Measurements from ENCODE around the gene GLRX5. TPM values are rescaled to one million over a fixed set of nuclear protein-coding genes. Genes with fewer than 3 reads are reported as not detected.

Gene GLRX5
- total RNA-seq, 3 donors from 2014 or later (not counting 1 experiment from before 2014, with no cell fraction given): 16.7 to 26.0 (median 23.4) TPM

DNA sequence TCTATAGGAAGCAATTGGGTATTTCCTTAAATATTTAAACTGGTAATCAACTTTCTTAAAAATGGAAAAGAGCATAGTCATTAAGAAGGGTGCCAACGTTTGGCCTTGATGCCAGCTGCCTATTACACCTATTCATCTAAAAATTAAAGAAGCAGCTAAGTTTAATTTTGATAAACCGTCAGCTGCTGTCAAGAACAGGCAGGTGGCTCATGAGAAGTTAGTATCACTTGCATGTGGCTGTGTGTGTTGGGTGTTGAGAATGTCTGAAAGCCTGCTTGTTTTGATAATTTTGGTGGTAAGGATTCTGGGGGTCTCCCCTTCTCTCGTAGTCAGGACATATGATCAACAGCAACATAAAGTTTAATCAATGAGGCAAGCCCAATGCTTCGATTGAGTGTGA lies 6.5 kb downstream of the GLRX5 start:
- Histone ChIP-seq H3K27ac (ENCODE audit: low read length) (no peak overlapping the region), H3K9me3 (ENCODE audit: control insufficient read depth, insufficient read depth, low read length) (no peaks in the 10 kb centered on the region), H3K36me3 (ENCODE audit: control insufficient read depth, insufficient read depth, low read length) (peaks cover 8% of the 10 kb centered on the region), H3K4me1 (ENCODE audit: control insufficient read depth, insufficient read depth, low read length) (no peaks in the 10 kb centered on the region), H3K4me3 (ENCODE audit: low read length) (no peak overlapping the region), H3K27me3 (ENCODE audit: control insufficient read depth, insufficient read depth, low read length) (no peaks in the 10 kb centered on the region)
- no peak for TF ChIP-seq CTCF (IDR thresholded peaks at IDR 0.05)
- ATAC-seq (no peak), DNase-seq (no peak)
- Mint-ChIP-seq H3K9me3 (no peaks in the 10 kb centered on the region), H3K27ac (no peak overlapping the region), H3K27me3 (ENCODE audit: low read depth in 2 of 2) (no peaks in the 10 kb centered on the region), H3K4me1 (peaks cover 31 to 32% of the 10 kb centered on the region in 2 donors), H3K36me3 (no peaks in the 10 kb centered on the region), H3K4me3 (no peak overlapping the region)
- intact Hi-C loops (cut with micrococcal nuclease): no loop called here
- 74% methylated on average over 4 of the region's 4 CpGs for WGBS (ENCODE audit: insufficient coverage)

DNA sequence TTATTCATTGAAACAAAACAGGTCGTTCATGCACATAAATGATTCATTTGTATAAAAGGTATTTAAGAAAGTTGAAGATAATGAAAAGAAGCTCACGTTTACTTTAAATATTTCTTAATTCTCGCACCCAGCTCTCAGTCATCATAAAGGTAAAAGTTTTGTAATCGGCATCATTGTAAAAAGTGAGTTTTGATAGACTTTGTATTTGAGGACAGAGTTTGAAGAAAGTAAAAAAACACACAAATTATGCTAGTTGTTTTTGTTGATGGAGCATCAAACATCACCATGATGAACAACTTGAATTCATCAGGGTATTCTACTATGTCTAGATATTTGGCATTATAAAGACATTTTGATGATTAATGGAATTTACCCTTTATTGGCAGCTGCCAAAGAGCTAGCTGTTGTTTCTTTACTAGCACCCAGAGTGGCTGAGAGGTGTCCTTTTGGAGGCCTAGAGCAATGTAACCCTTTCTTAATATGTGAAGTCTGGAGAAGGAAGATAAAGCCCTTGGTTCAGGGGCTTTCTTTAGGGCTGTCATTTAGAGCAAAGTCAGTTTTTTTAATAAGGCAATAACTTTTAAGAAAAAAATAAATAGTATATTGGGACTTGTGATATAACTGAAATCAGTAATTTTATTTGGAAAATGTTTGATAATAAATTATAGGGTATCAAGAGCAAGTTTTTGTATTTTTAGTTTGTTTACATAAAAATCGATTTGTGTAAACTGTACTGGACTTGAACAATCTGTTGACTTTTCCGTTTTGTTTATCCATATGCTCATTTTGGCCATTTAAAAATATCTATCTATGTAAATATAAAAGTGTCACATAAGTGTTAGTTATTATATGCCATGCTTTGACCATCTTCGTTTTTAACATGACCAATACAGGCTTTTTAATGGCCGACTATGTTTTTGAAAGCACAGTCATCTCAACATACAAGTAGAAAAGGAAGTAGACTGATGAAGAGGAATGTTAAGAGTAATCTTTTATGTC lies 7.4 kb downstream of the GLRX5 start:
- H3K27ac Mint-ChIP-seq: no peak overlapping the region

DNA sequence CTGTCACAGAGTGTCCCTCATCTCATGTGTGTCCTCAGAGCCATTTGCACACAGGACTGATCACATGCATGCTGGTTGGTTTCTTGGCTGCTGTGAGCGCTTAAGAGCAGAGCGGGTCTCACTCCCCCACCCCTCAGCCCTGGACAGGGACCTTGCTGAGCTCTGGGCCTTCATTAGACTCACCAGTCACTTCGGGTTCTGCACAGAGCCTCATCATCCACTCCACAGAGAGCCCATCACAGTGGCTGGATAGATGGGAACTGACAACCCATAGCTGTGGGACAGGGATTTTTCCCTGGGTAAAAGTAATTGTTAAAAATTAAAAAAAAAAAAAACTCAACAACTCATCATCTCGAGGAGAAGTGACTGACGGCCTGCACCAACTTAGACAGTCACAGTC lies 8.2 kb downstream of the GLRX5 start:
- H3K9me3 Mint-ChIP-seq: no peaks in the 10 kb centered on the region
- H3K36me3 Mint-ChIP-seq: no peaks in the 10 kb centered on the region
- no peak for TF ChIP-seq CTCF (IDR thresholded peaks at IDR 0.05)
- H3K36me3 ChIP-seq (ENCODE audit: control insufficient read depth, insufficient read depth, low read length): peaks cover 8% of the 10 kb centered on the region
- H3K4me3 ChIP-seq (ENCODE audit: low read length): no peak overlapping the region
- no peak for DNase-seq
- 98% methylated on average over 5 of the region's 5 CpGs for WGBS (ENCODE audit: insufficient coverage)
- H3K27me3 ChIP-seq (ENCODE audit: control insufficient read depth, insufficient read depth, low read length): no peaks in the 10 kb centered on the region
- H3K4me1 ChIP-seq (ENCODE audit: control insufficient read depth, insufficient read depth, low read length): peaks cover 15% of the 10 kb centered on the region
- intact Hi-C loops (cut with micrococcal nuclease): no loop called here
- peaks cover 30 to 33% of the 10 kb centered on the region in 2 donors for H3K4me1 Mint-ChIP-seq
- no peak for ATAC-seq
- H3K27me3 Mint-ChIP-seq (ENCODE audit: low read depth in 2 of 2): no peaks in the 10 kb centered on the region
- no peaks in the 10 kb centered on the region for H3K9me3 ChIP-seq (ENCODE audit: control insufficient read depth, insufficient read depth, low read length)
- H3K27ac Mint-ChIP-seq: no peak overlapping the region
- no peak overlapping the region for H3K4me3 Mint-ChIP-seq
- H3K27ac ChIP-seq (ENCODE audit: low read length): no peak overlapping the region

More for the DNA sequence above, 7.4 kb downstream of the GLRX5 start:
- H3K36me3 Mint-ChIP-seq: no peaks in the 10 kb centered on the region
- peaks cover 28 to 31% of the 10 kb centered on the region in 2 donors for H3K4me1 Mint-ChIP-seq
- peaks cover 8% of the 10 kb centered on the region for H3K36me3 ChIP-seq (ENCODE audit: control insufficient read depth, insufficient read depth, low read length)
- H3K4me1 ChIP-seq (ENCODE audit: control insufficient read depth, insufficient read depth, low read length): peaks cover 8% of the 10 kb centered on the region
- no peaks in the 10 kb centered on the region for H3K27me3 Mint-ChIP-seq (ENCODE audit: low read depth in 2 of 2)
- ATAC-seq: no peak
- H3K4me3 ChIP-seq (ENCODE audit: low read length): no peak overlapping the region
- H3K27ac ChIP-seq (ENCODE audit: low read length): no peak overlapping the region
- no peaks in the 10 kb centered on the region for H3K27me3 ChIP-seq (ENCODE audit: control insufficient read depth, insufficient read depth, low read length)
- TF ChIP-seq CTCF (IDR thresholded peaks at IDR 0.05): no peak
- H3K4me3 Mint-ChIP-seq: no peak overlapping the region
- H3K9me3 ChIP-seq (ENCODE audit: control insufficient read depth, insufficient read depth, low read length): no peaks in the 10 kb centered on the region
- no peak for DNase-seq
- WGBS (ENCODE audit: insufficient coverage): 83% methylated on average over 1 of the region's 8 CpGs
- no peaks in the 10 kb centered on the region for H3K9me3 Mint-ChIP-seq
- intact Hi-C loops (cut with micrococcal nuclease): no loop called here

Data from natural killer cell (primary cell).